ENCODE results near the gene LY6G6F.

GRCh38 chr6:31736768-31737314, 30.2 kb downstream of the LY6G6F start:
- TF ChIP-seq NR3C1 (IDR thresholded peaks at IDR 0.05): no peak
- TF ChIP-seq CTCF (IDR thresholded peaks at IDR 0.05): no peak
- TF ChIP-seq, protein P1, sequence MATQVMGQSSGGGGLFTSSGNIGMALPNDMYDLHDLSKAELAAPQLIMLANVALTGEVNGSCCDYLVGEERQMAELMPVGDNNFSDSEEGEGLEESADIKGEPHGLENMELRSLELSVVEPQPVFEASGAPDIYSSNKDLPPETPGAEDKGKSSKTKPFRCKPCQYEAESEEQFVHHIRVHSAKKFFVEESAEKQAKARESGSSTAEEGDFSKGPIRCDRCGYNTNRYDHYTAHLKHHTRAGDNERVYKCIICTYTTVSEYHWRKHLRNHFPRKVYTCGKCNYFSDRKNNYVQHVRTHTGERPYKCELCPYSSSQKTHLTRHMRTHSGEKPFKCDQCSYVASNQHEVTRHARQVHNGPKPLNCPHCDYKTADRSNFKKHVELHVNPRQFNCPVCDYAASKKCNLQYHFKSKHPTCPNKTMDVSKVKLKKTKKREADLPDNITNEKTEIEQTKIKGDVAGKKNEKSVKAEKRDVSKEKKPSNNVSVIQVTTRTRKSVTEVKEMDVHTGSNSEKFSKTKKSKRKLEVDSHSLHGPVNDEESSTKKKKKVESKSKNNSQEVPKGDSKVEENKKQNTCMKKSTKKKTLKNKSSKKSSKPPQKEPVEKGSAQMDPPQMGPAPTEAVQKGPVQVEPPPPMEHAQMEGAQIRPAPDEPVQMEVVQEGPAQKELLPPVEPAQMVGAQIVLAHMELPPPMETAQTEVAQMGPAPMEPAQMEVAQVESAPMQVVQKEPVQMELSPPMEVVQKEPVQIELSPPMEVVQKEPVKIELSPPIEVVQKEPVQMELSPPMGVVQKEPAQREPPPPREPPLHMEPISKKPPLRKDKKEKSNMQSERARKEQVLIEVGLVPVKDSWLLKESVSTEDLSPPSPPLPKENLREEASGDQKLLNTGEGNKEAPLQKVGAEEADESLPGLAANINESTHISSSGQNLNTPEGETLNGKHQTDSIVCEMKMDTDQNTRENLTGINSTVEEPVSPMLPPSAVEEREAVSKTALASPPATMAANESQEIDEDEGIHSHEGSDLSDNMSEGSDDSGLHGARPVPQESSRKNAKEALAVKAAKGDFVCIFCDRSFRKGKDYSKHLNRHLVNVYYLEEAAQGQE (IDR thresholded peaks at IDR 0.05): no peak
- TF ChIP-seq POLR2A (IDR thresholded peaks at IDR 0.05; ENCODE audit: low read length): no peak
- TF ChIP-seq, protein P2, sequence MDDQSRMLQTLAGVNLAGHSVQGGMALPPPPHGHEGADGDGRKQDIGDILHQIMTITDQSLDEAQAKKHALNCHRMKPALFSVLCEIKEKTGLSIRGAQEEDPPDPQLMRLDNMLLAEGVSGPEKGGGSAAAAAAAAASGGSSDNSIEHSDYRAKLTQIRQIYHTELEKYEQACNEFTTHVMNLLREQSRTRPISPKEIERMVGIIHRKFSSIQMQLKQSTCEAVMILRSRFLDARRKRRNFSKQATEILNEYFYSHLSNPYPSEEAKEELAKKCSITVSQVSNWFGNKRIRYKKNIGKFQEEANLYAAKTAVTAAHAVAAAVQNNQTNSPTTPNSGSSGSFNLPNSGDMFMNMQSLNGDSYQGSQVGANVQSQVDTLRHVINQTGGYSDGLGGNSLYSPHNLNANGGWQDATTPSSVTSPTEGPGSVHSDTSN (IDR thresholded peaks at IDR 0.05): no peak
